SK-N-SH (cell line): ENCODE data around the gene C9orf78. TPM values are rescaled to one million over a fixed set of nuclear protein-coding genes. Genes with fewer than 3 reads are reported as not detected.

Source experiments
- CTCF ChIA-PET: fragments of 300-600, 350-600 bp; formaldehyde crosslinking; extraction: SDS; loops from one replicate; lab custom pipeline; 2021; lab: Yijun Ruan, JAX
- POLR2A ChIA-PET: fragments of 350-600 bp; sonication (Branson Sonifier 250); formaldehyde crosslinking; extraction: SDS; loops from one replicate; lab custom pipeline; 2020; ENCODE audit warnings: antibody characterized with exemption, inconsistent platforms; lab: Yijun Ruan, JAX
- DNase-seq: peaks from one replicate; pipeline ENCODE4 v3.0.0; 2012
- H2AFZ ChIP-seq: fragments of 200-600 bp; sonication (generic); 2 replicates; pipeline ENCODE4 v1.8.1; 2016; ENCODE audit warnings: antibody characterized with exemption, mild to moderate bottlenecking, low read depth
- H3F3A ChIP-seq: fragments of 200-600 bp; sonication (generic); replicated peaks from 2 replicates; pipeline ENCODE3; 2016; ENCODE audit warnings: antibody characterized with exemption, mild to moderate bottlenecking; ENCODE audit not compliant: insufficient read depth
- H3K27ac ChIP-seq, 2 experiments: fragments of 200-500 bp in 1 of 2; fragments of 200-600 bp in 1 of 2; sonication (Bioruptor generic) in 1 of 2; sonication (generic), shearing (Covaris generic) in 1 of 2; 2 replicates each; pipeline versions ENCODE4 v1.5.1 to v1.6.1; 2014 to 2016; ENCODE audit warnings: low read depth in 2 of 2, inconsistent platforms in 1 of 2, low read length in 1 of 2, mild to moderate bottlenecking in 1 of 2, mixed read lengths in 1 of 2
- H3K27me3 ChIP-seq: fragments of 200-600 bp; sonication (generic), shearing (Covaris generic); 2 replicates; pipeline ENCODE4 v1.6.1; 2016; ENCODE audit warnings: mixed run types; ENCODE audit not compliant: insufficient read depth
- H3K36me3 ChIP-seq, 2 experiments: fragments of 200-500 bp in 1 of 2; fragments of 200-600 bp in 1 of 2; sonication (Bioruptor generic) in 1 of 2; sonication (generic) in 1 of 2; replicated peaks in 1 of 2; 2 replicates each; pipeline versions ENCODE3 to v1.5.1; 2014 to 2016; ENCODE audit warnings: low read length in 1 of 2, mild to moderate bottlenecking in 1 of 2; ENCODE audit not compliant: insufficient read depth in 2 of 2, control insufficient read depth in 1 of 2
- H3K4me1 ChIP-seq, 2 experiments: fragments of 200-500 bp in 1 of 2; fragments of 200-600 bp in 1 of 2; sonication (Bioruptor generic) in 1 of 2; sonication (generic), shearing (Covaris generic) in 1 of 2; 2 replicates each; pipeline versions ENCODE4 v1.5.1 to v1.6.1; 2014 to 2016; ENCODE audit warnings: low read depth in 1 of 2, low read length in 1 of 2, mixed run types in 1 of 2; ENCODE audit not compliant: insufficient read depth in 2 of 2, control insufficient read depth in 1 of 2
- H3K4me2 ChIP-seq: fragments of 200-600 bp; sonication (generic), shearing (Covaris generic); 2 replicates; pipeline ENCODE4 v1.6.1; 2017; ENCODE audit warnings: mixed run types
- H3K4me3 ChIP-seq, 2 experiments: fragments of 200-500 bp in 1 of 2; fragments of 200-600 bp in 1 of 2; sonication (Bioruptor generic) in 1 of 2; sonication (generic), shearing (Covaris generic) in 1 of 2; 2 replicates each; pipeline versions ENCODE4 v1.5.1 to v1.8.1; 2014 to 2016; ENCODE audit warnings: low read depth in 2 of 2, inconsistent platforms in 1 of 2, low read length in 1 of 2, mild to moderate bottlenecking in 1 of 2, mixed read lengths in 1 of 2, moderate library complexity in 1 of 2
- H3K79me2 ChIP-seq: fragments of 200-600 bp; sonication (generic); 2 replicates; pipeline ENCODE4 v1.8.1; 2017; ENCODE audit warnings: mild to moderate bottlenecking; ENCODE audit not compliant: insufficient read depth
- H3K9ac ChIP-seq: fragments of 200-600 bp; sonication (generic); 2 replicates; pipeline ENCODE4 v1.6.1; 2017; ENCODE audit warnings: mixed run types
- H3K9me2 ChIP-seq: fragments of 200-600 bp; sonication (generic); 2 replicates; pipeline ENCODE4 v1.6.1; 2017; ENCODE audit warnings: mixed run types
- H3K9me3 ChIP-seq: fragments of 200-600 bp; sonication (generic); 2 replicates; pipeline ENCODE4 v1.6.1; 2017; ENCODE audit warnings: mixed run types, mild to moderate bottlenecking, moderate library complexity
- H4K20me1 ChIP-seq: fragments of 200-600 bp; sonication (generic); 2 replicates; pipeline ENCODE4 v1.6.1; 2017; ENCODE audit warnings: mild to moderate bottlenecking, mixed run types; ENCODE audit not compliant: insufficient read depth
- CTCF ChIP-seq: fragments of 200-600 bp; sonication (generic); IDR thresholded peaks from 2 replicates; pipeline ENCODE4 v1.6.1; 2017; ENCODE audit warnings: antibody characterized with exemption, mild to moderate bottlenecking, moderate library complexity
- ELF1 ChIP-seq: IDR thresholded peaks from 2 replicates; pipeline ENCODE4 v1.4.0; 2012
- EP300 ChIP-seq, 2 experiments: IDR thresholded peaks; 2 replicates each; pipeline versions ENCODE4 v1.4.0 to v1.6.1; 2012; ENCODE audit warnings: borderline replicate concordance in 1 of 2, low read depth in 1 of 2, low read length in 1 of 2
- EZH2phosphoT487 ChIP-seq: fragments of 200-600 bp; sonication (generic); IDR thresholded peaks from 2 replicates; pipeline ENCODE4 v1.6.1; 2017; ENCODE audit warnings: low read depth, mixed run types, mild to moderate bottlenecking, antibody characterized with exemption, moderate library complexity, borderline replicate concordance
- GABPA ChIP-seq: IDR thresholded peaks from 2 replicates; pipeline ENCODE4 v1.4.0; 2012; ENCODE audit warnings: low read depth, mild to moderate bottlenecking
- GATA2 ChIP-seq: sonication (generic); formaldehyde crosslinking; IDR thresholded peaks from 2 replicates; pipeline ENCODE4 v1.5.0; 2020; ENCODE audit warnings: mild to moderate bottlenecking, missing genetic modification reagents
- IRF3 ChIP-seq: fragments of 150-350 bp; IDR thresholded peaks from 2 replicates; pipeline ENCODE4 v1.6.1; 2016; ENCODE audit warnings: mild to moderate bottlenecking, low read depth, low read length
- JUND ChIP-seq: IDR thresholded peaks from 2 replicates; pipeline ENCODE4 v1.4.0; 2012
- MAX ChIP-seq: IDR thresholded peaks from 2 replicates; pipeline ENCODE4 v1.4.0; 2012; ENCODE audit warnings: low read depth
- MEF2A ChIP-seq: IDR thresholded peaks from 2 replicates; pipeline ENCODE4 v1.4.0; 2012; ENCODE audit warnings: low read depth, borderline replicate concordance
- MXI1 ChIP-seq: IDR thresholded peaks from 2 replicates; pipeline ENCODE4 v1.6.1; 2012; ENCODE audit warnings: mild to moderate bottlenecking, low read depth, low read length, improper control_type of control experiment
- NFIC ChIP-seq: IDR thresholded peaks from 2 replicates; pipeline ENCODE4 v1.4.0; 2012; ENCODE audit warnings: borderline replicate concordance
- POLR2AphosphoS5 ChIP-seq: IDR thresholded peaks from 2 replicates; pipeline ENCODE4 v1.6.1; 2012; ENCODE audit warnings: low read depth, low read length
- RCOR1 ChIP-seq: fragments of 150-350 bp; IDR thresholded peaks from 2 replicates; pipeline ENCODE4 v1.6.1; 2017; ENCODE audit warnings: antibody characterized with exemption, low read length
- SIN3A ChIP-seq: IDR thresholded peaks from 2 replicates; pipeline ENCODE4 v1.6.1; 2012; ENCODE audit warnings: low read depth, mild to moderate bottlenecking, low read length, moderate library complexity, borderline replicate concordance
- TCF12 ChIP-seq: IDR thresholded peaks from 2 replicates; pipeline ENCODE4 v1.4.0; 2012
- TEAD4 ChIP-seq: IDR thresholded peaks from 2 replicates; pipeline ENCODE4 v1.4.0; 2012; ENCODE audit warnings: mild to moderate bottlenecking, borderline replicate concordance; ENCODE audit not compliant: insufficient read depth
- USF1 ChIP-seq: IDR thresholded peaks from 2 replicates; pipeline ENCODE4 v1.4.0; 2012; ENCODE audit warnings: low read depth, borderline replicate concordance
- USF2 ChIP-seq: fragments of 150-350 bp; IDR thresholded peaks from 2 replicates; pipeline ENCODE4 v1.6.1; 2017; ENCODE audit warnings: antibody characterized with exemption, low read length, low read depth, borderline replicate concordance
- ZBTB33 ChIP-seq: IDR thresholded peaks from 2 replicates; pipeline ENCODE4 v1.4.0; 2012; ENCODE audit warnings: low read depth, borderline replicate concordance
- WGBS: methylation state at CpG from one replicate; pipeline ENCODE4 v1.1.6; 2017; ENCODE audit warnings: low lambda C conversion rate; 5-methylcytosine and 5-hydroxymethylcytosine counted together
- polyA plus RNA-seq, 3 experiments: library from polyadenylated mRNA; depleted of rRNA; stranded (reverse); fragments of >200 nt; gene quantifications; 2 replicates each; pipeline ENCODE4 v1.2.3, GENCODE V29; 2012

C9orf78 gene
- polyA plus RNA-seq, 1 of the 3 experiments (the other 2 are of a cell fraction): 59.2 TPM

GRCh38 chr9:129826344-129826743 is 8.7 kb downstream of the C9orf78 start:
- CTCF ChIA-PET: interaction anchor here (0.9 kb wide), 1 partner anchor 145 kb away, joined by 3 read pairs; no protein-coding TSS in a partner anchor
- H3K9ac ChIP-seq: no peak overlapping the region

More at GRCh38 chr9:129826344-129826743, 8.7 kb downstream of the C9orf78 start:
- peaks cover 39 to 48% of the 10 kb centered on the region in 2 experiments for H3K36me3 ChIP-seq
- WGBS: 87% methylated on average over 6 of the region's 6 CpGs
- no peaks in the 10 kb centered on the region for H4K20me1 ChIP-seq
- peaks cover 18% of the 10 kb centered on the region for H3K79me2 ChIP-seq
- no peaks in the 10 kb centered on the region for H3K9me2 ChIP-seq
- H3K27me3 ChIP-seq: no peaks in the 10 kb centered on the region
- peaks cover 0 to 7% of the 10 kb centered on the region in 2 experiments; a peak in 1 of 4 replicates for H3K4me1 ChIP-seq
- no peak overlapping the region for H3K4me3 ChIP-seq
- peaks cover 20% of the 10 kb centered on the region for H3F3A ChIP-seq
- no peak for TF ChIP-seq USF2
- TF ChIP-seq GABPA: no peak
- no peak for TF ChIP-seq POLR2AphosphoS5
- no peak for TF ChIP-seq NFIC
- TF ChIP-seq TEAD4: no peak
- TF ChIP-seq ELF1: no peak
- TF ChIP-seq IRF3: no peak
- TF ChIP-seq GATA2 (CRISPR knock-in tag): no peak
- TF ChIP-seq EZH2phosphoT487: no peak
- TF ChIP-seq USF1: no peak
- no peak for TF ChIP-seq EP300 (IDR thresholded peaks at IDR 0.05; ENCODE audit: borderline replicate concordance in 1 of 2, low read depth in 1 of 2, low read length in 1 of 2)
- no peak for TF ChIP-seq CTCF
- no peak for TF ChIP-seq TCF12
- TF ChIP-seq MAX: no peak
- TF ChIP-seq RCOR1: no peak
- no peak for TF ChIP-seq JUND
- no peak for TF ChIP-seq SIN3A
- no peak for TF ChIP-seq MXI1
- TF ChIP-seq ZBTB33: no peak
- no peak for TF ChIP-seq MEF2A
- no peaks in the 10 kb centered on the region for H3K9me3 ChIP-seq
- no peak for DNase-seq
- no peak overlapping the region for H3K27ac ChIP-seq
- H2AFZ ChIP-seq: no peak overlapping the region
- POLR2A ChIA-PET: interaction anchor here (1.1 kb wide), 1 partner anchor 8 kb away, joined by 5 read pairs; no protein-coding TSS in a partner anchor
- no peak overlapping the region for H3K4me2 ChIP-seq
